Neuronal stem cell (in vitro differentiated cells): ENCODE data around the gene DIP2B.

Experiments
- DNase-seq: peaks from one replicate; pipeline ENCODE4 v3.0.0-alpha.2; 2013; ENCODE audit warnings: low spot score
- H2AFZ ChIP-seq: one replicate; pipeline ENCODE4 v1.6.1; 2013; ENCODE audit warnings: mild to moderate bottlenecking, low read length, inconsistent platforms
- H2AK5ac ChIP-seq: 2 replicates; pipeline ENCODE4 v1.6.1; 2013; ENCODE audit warnings: low read depth, mild to moderate bottlenecking, inconsistent platforms, low read length, moderate library complexity, mixed read lengths
- H2BK120ac ChIP-seq: 2 replicates; pipeline ENCODE4 v1.6.1; 2013; ENCODE audit warnings: low read depth, mild to moderate bottlenecking, inconsistent platforms, low read length, moderate library complexity, mixed read lengths
- H2BK12ac ChIP-seq: one replicate; pipeline ENCODE4 v1.6.1; 2013; ENCODE audit warnings: low read length, inconsistent platforms
- H2BK15ac ChIP-seq: 2 replicates; pipeline ENCODE4 v1.6.1; 2013; ENCODE audit warnings: mild to moderate bottlenecking, low read length, inconsistent platforms, mixed read lengths
- H2BK5ac ChIP-seq: one replicate; pipeline ENCODE4 v1.6.1; 2013; ENCODE audit warnings: inconsistent platforms, mild to moderate bottlenecking, low read length, moderate library complexity
- H3K14ac ChIP-seq: one replicate; pipeline ENCODE4 v1.6.1; 2013; ENCODE audit warnings: low read length, inconsistent platforms
- H3K18ac ChIP-seq: 2 replicates; pipeline ENCODE4 v1.6.1; 2013; ENCODE audit warnings: low read length, inconsistent platforms
- H3K23ac ChIP-seq: 2 replicates; pipeline ENCODE4 v1.6.1; 2013; ENCODE audit warnings: low read depth, mild to moderate bottlenecking, mixed read lengths, low read length, inconsistent platforms; ENCODE audit not compliant: poor library complexity
- H3K27ac ChIP-seq: replicated peaks from 3 replicates; pipeline ENCODE4 v1.5.1; 2013; ENCODE audit warnings: low read length, inconsistent platforms
- H3K27me3 ChIP-seq, 3 experiments: 2 replicates each; pipeline ENCODE4 v1.6.1; 2013; ENCODE audit warnings: low read length in 3 of 3, mild to moderate bottlenecking in 2 of 3, inconsistent platforms in 1 of 3, low read depth in 1 of 3, mixed read lengths in 1 of 3, moderate library complexity in 1 of 3; ENCODE audit not compliant: control insufficient read depth in 3 of 3, insufficient read depth in 3 of 3
- H3K36me3 ChIP-seq, 2 donors: replicated peaks in 1 of 2; 2 replicates each; pipeline ENCODE4 v1.6.1; 2013; ENCODE audit warnings: low read length in 2 of 2; ENCODE audit not compliant: control insufficient read depth in 2 of 2, insufficient read depth in 2 of 2
- H3K4ac ChIP-seq: 2 replicates; pipeline ENCODE4 v1.6.1; 2013; ENCODE audit warnings: inconsistent platforms, mild to moderate bottlenecking, low read length, moderate library complexity
- H3K4me1 ChIP-seq, 2 donors: 1 replicate in 1 of 2; 2 replicates in 1 of 2; pipeline ENCODE4 v1.6.1; 2013; ENCODE audit warnings: low read length in 2 of 2, low read depth in 1 of 2; ENCODE audit not compliant: control insufficient read depth in 2 of 2, insufficient read depth in 1 of 2
- H3K4me2 ChIP-seq: one replicate; pipeline ENCODE4 v1.6.1; 2013; ENCODE audit warnings: mild to moderate bottlenecking, low read length, inconsistent platforms; ENCODE audit not compliant: insufficient read depth, poor library complexity, severe bottlenecking
- H3K4me3 ChIP-seq, 2 donors: 2 replicates each; pipeline ENCODE4 v1.5.1; 2013; ENCODE audit warnings: low read length in 2 of 2, mild to moderate bottlenecking in 2 of 2, inconsistent platforms in 1 of 2, moderate library complexity in 1 of 2
- H3K79me1 ChIP-seq: one replicate; pipeline ENCODE4 v1.6.1; 2013; ENCODE audit warnings: low read depth, mild to moderate bottlenecking, inconsistent platforms, low read length, moderate library complexity
- H3K9ac ChIP-seq: one replicate; pipeline ENCODE4 v1.6.1; 2013; ENCODE audit warnings: mild to moderate bottlenecking, low read depth, low read length, inconsistent platforms; ENCODE audit not compliant: poor library complexity
- H3K9me3 ChIP-seq, 2 donors: replicated peaks in 1 of 2; 2 replicates each; pipeline versions ENCODE3 to v1.6.1; 2013; ENCODE audit warnings: low read length in 2 of 2, mild to moderate bottlenecking in 2 of 2, inconsistent platforms in 1 of 2, low read depth in 1 of 2, mixed read lengths in 1 of 2, moderate library complexity in 1 of 2; ENCODE audit not compliant: control insufficient read depth in 2 of 2, insufficient read depth in 1 of 2
- H4K8ac ChIP-seq: one replicate; pipeline ENCODE4 v1.6.1; 2013; ENCODE audit warnings: low read depth, mild to moderate bottlenecking, inconsistent platforms, low read length, moderate library complexity
- H4K91ac ChIP-seq: one replicate; pipeline ENCODE4 v1.6.1; 2013; ENCODE audit warnings: low read length, low read depth, mild to moderate bottlenecking, inconsistent platforms; ENCODE audit not compliant: poor library complexity
- WGBS, 2 donors: extraction: QIAGEN DNeasy Blood & Tissue Kit; methylation state at CpG; one replicate each; pipeline ENCODE4 v1.1.7; 2013; ENCODE audit warnings: missing lambda C conversion rate in 2 of 2, mixed read lengths in 1 of 2; ENCODE audit not compliant: insufficient read length in 2 of 2, insufficient replicate concordance in 1 of 2; ENCODE audit errors: extremely low coverage in 2 of 2; 5-methylcytosine and 5-hydroxymethylcytosine counted together

The DIP2B gene

GRCh38 chr12:50612882-50613281 is 108.1 kb downstream of the DIP2B start:
- Histone ChIP-seq H3K4me2 (no peak overlapping the region), H2BK120ac (no peak overlapping the region), H2BK12ac (no peak overlapping the region), H3K4ac (no peak overlapping the region), H3K9me3 (no peaks in the 10 kb centered on the region), H2BK5ac (no peak overlapping the region), H2AK5ac (no peak overlapping the region), H3K36me3 (no peaks in the 10 kb centered on the region), H3K9ac (no peak overlapping the region), H3K27ac (no peak overlapping the region), H2AFZ (no peak overlapping the region), H3K14ac (no peak overlapping the region), H3K79me1 (no peaks in the 10 kb centered on the region), H4K91ac (no peak overlapping the region), H4K8ac (no peak overlapping the region), H2BK15ac (no peak overlapping the region), H3K4me3 (no peak overlapping the region), H3K23ac (no peak overlapping the region), H3K27me3 (no peaks in the 10 kb centered on the region), H3K4me1 (peaks cover 0 to 7% of the 10 kb centered on the region in 2 donors), H3K18ac (no peak overlapping the region)
- no peak for DNase-seq
- WGBS, 2 donors: no CpG with 5 or more reads among the region's 3 CpGs

GRCh38 chr12:50613463-50613862 is 108.7 kb downstream of the DIP2B start:
- Histone ChIP-seq H3K9ac (no peak overlapping the region), H3K4me1 (peaks cover 0 to 7% of the 10 kb centered on the region in 2 donors), H3K27ac (peak overlapping the region; percentile 2), H3K36me3 (no peaks in the 10 kb centered on the region), H2BK12ac (no peak overlapping the region), H4K91ac (no peak overlapping the region), H3K9me3 (no peaks in the 10 kb centered on the region), H4K8ac (no peak overlapping the region), H3K23ac (no peak overlapping the region), H2AFZ (no peak overlapping the region), H3K18ac (no peak overlapping the region), H3K79me1 (no peaks in the 10 kb centered on the region), H3K27me3 (no peaks in the 10 kb centered on the region), H2BK15ac (no peak overlapping the region), H3K14ac (no peak overlapping the region), H3K4me3 (no peak overlapping the region), H2BK5ac (no peak overlapping the region), H2AK5ac (no peak overlapping the region), H2BK120ac (no peak overlapping the region), H3K4ac (no peak overlapping the region), H3K4me2 (no peak overlapping the region)
- no CpG with 5 or more reads among the region's 4 CpGs for WGBS, 2 donors
- DNase-seq: no peak

- Histone ChIP-seq H2AFZ (no peak overlapping the region), H3K79me1 (no peaks in the 10 kb centered on the region), H4K8ac (no peak overlapping the region), H3K4ac (no peak overlapping the region), H2AK5ac (no peak overlapping the region), H2BK15ac (no peak overlapping the region), H2BK5ac (no peak overlapping the region), H3K18ac (no peak overlapping the region), H2BK120ac (no peak overlapping the region), H3K27ac (peak overlapping the region; percentile 28), H2BK12ac (no peak overlapping the region), H3K9ac (no peak overlapping the region), H3K23ac (no peak overlapping the region), H3K4me2 (no peak overlapping the region), H4K91ac (no peak overlapping the region), H3K36me3 (no peaks in the 10 kb centered on the region), H3K9me3 (no peaks in the 10 kb centered on the region), H3K27me3 (no peaks in the 10 kb centered on the region), H3K14ac (no peak overlapping the region), H3K4me3 (no peak overlapping the region), H3K4me1 (peaks cover 0 to 10% of the 10 kb centered on the region in 2 donors)
- no peak for DNase-seq
- WGBS, 2 donors: no CpG with 5 or more reads among the region's 4 CpGs
Observed at GRCh38 chr12:50614167-50614759, 109.5 kb downstream of the DIP2B start.

- no CpG with 5 or more reads among the region's 7 CpGs for WGBS, 2 donors
- Histone ChIP-seq H4K91ac (no peak overlapping the region), H2BK15ac (no peak overlapping the region)
Observed at GRCh38 chr12:50615145-50615906, 110.5 kb downstream of the DIP2B start.

More at GRCh38 chr12:50615145-50615906, 110.5 kb downstream of the DIP2B start:
- Histone ChIP-seq H2BK5ac (no peak overlapping the region), H3K18ac (no peak overlapping the region), H2BK12ac (no peak overlapping the region), H2BK120ac (no peak overlapping the region), H3K4ac (no peak overlapping the region), H3K27ac (no peak overlapping the region), H3K27me3 (no peaks in the 10 kb centered on the region), H4K8ac (no peak overlapping the region), H3K36me3 (no peaks in the 10 kb centered on the region), H2AFZ (no peak overlapping the region), H3K79me1 (no peaks in the 10 kb centered on the region), H3K4me1 (peaks cover 5 to 16% of the 10 kb centered on the region in 2 donors), H3K23ac (no peak overlapping the region), H3K9me3 (no peaks in the 10 kb centered on the region), H3K9ac (no peak overlapping the region), H3K4me3 (no peak overlapping the region), H3K4me2 (no peak overlapping the region), H3K14ac (no peak overlapping the region), H2AK5ac (no peak overlapping the region)
- no peak for DNase-seq
